Measurements from ENCODE around the gene MRPS18A.

GRCh38 chr6:43647613-43648012 lies 40.0 kb downstream of the MRPS18A start:
- TF ChIP-seq, protein P1, sequence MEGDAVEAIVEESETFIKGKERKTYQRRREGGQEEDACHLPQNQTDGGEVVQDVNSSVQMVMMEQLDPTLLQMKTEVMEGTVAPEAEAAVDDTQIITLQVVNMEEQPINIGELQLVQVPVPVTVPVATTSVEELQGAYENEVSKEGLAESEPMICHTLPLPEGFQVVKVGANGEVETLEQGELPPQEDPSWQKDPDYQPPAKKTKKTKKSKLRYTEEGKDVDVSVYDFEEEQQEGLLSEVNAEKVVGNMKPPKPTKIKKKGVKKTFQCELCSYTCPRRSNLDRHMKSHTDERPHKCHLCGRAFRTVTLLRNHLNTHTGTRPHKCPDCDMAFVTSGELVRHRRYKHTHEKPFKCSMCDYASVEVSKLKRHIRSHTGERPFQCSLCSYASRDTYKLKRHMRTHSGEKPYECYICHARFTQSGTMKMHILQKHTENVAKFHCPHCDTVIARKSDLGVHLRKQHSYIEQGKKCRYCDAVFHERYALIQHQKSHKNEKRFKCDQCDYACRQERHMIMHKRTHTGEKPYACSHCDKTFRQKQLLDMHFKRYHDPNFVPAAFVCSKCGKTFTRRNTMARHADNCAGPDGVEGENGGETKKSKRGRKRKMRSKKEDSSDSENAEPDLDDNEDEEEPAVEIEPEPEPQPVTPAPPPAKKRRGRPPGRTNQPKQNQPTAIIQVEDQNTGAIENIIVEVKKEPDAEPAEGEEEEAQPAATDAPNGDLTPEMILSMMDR (conservative IDR thresholded peaks at IDR 0.05; ENCODE audit: low read depth in 2 of 2), result no peak
- TF ChIP-seq POLR2AphosphoS5 (IDR thresholded peaks at IDR 0.05; ENCODE audit: low read depth) (no peak), EZH2 (IDR thresholded peaks at IDR 0.05; ENCODE audit: low read depth, unreplicated experiment) (no peak), REST (IDR thresholded peaks at IDR 0.05; ENCODE audit: unreplicated experiment) (no peak), EZH2phosphoT487 (IDR thresholded peaks at IDR 0.05; ENCODE audit: unreplicated experiment) (no peak), CREB1 (CRISPR knock-in tag; IDR thresholded peaks at IDR 0.05; ENCODE audit: low read depth) (no peak), NANOG (IDR thresholded peaks at IDR 0.05; ENCODE audit: borderline replicate concordance) (no peak), JUNB (IDR thresholded peaks at IDR 0.05; ENCODE audit: unreplicated experiment) (no peak), ZNF331 (CRISPR knock-in tag; IDR thresholded peaks at IDR 0.05; ENCODE audit: low read depth) (no peak)
- TF ChIP-seq, protein P2, sequence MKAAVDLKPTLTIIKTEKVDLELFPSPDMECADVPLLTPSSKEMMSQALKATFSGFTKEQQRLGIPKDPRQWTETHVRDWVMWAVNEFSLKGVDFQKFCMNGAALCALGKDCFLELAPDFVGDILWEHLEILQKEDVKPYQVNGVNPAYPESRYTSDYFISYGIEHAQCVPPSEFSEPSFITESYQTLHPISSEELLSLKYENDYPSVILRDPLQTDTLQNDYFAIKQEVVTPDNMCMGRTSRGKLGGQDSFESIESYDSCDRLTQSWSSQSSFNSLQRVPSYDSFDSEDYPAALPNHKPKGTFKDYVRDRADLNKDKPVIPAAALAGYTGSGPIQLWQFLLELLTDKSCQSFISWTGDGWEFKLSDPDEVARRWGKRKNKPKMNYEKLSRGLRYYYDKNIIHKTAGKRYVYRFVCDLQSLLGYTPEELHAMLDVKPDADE (IDR thresholded peaks at IDR 0.05), result no peak
- TF ChIP-seq, protein P3, sequence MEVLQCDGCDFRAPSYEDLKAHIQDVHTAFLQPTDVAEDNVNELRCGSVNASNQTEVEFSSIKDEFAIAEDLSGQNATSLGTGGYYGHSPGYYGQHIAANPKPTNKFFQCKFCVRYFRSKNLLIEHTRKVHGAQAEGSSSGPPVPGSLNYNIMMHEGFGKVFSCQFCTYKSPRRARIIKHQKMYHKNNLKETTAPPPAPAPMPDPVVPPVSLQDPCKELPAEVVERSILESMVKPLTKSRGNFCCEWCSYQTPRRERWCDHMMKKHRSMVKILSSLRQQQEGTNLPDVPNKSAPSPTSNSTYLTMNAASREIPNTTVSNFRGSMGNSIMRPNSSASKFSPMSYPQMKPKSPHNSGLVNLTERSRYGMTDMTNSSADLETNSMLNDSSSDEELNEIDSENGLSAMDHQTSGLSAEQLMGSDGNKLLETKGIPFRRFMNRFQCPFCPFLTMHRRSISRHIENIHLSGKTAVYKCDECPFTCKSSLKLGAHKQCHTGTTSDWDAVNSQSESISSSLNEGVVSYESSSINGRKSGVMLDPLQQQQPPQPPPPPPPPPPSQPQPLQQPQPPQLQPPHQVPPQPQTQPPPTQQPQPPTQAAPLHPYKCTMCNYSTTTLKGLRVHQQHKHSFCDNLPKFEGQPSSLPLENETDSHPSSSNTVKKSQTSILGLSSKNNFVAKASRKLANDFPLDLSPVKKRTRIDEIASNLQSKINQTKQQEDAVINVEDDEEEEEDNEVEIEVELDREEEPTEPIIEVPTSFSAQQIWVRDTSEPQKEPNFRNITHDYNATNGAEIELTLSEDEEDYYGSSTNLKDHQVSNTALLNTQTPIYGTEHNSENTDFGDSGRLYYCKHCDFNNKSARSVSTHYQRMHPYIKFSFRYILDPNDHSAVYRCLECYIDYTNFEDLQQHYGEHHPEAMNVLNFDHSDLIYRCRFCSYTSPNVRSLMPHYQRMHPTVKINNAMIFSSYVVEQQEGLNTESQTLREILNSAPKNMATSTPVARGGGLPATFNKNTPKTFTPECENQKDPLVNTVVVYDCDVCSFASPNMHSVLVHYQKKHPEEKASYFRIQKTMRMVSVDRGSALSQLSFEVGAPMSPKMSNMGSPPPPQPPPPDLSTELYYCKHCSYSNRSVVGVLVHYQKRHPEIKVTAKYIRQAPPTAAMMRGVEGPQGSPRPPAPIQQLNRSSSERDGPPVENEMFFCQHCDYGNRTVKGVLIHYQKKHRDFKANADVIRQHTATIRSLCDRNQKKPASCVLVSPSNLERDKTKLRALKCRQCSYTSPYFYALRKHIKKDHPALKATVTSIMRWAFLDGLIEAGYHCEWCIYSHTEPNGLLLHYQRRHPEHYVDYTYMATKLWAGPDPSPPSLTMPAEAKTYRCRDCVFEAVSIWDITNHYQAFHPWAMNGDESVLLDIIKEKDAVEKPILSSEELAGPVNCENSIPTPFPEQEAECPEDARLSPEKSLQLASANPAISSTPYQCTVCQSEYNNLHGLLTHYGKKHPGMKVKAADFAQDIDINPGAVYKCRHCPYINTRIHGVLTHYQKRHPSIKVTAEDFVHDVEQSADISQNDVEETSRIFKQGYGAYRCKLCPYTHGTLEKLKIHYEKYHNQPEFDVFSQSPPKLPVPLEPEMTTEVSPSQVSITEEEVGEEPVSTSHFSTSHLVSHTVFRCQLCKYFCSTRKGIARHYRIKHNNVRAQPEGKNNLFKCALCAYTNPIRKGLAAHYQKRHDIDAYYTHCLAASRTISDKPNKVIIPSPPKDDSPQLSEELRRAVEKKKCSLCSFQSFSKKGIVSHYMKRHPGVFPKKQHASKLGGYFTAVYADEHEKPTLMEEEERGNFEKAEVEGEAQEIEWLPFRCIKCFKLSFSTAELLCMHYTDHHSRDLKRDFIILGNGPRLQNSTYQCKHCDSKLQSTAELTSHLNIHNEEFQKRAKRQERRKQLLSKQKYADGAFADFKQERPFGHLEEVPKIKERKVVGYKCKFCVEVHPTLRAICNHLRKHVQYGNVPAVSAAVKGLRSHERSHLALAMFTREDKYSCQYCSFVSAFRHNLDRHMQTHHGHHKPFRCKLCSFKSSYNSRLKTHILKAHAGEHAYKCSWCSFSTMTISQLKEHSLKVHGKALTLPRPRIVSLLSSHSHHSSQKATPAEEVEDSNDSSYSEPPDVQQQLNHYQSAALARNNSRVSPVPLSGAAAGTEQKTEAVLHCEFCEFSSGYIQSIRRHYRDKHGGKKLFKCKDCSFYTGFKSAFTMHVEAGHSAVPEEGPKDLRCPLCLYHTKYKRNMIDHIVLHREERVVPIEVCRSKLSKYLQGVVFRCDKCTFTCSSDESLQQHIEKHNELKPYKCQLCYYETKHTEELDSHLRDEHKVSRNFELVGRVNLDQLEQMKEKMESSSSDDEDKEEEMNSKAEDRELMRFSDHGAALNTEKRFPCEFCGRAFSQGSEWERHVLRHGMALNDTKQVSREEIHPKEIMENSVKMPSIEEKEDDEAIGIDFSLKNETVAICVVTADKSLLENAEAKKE (CRISPR knock-in tag; IDR thresholded peaks at IDR 0.05), result no peak

Data from GM23338 (cell line).